Endothelial cell (in vitro differentiated cells): Measurements from ENCODE around the gene RBM15. TPM values are rescaled to one million over a fixed set of nuclear protein-coding genes. Genes with fewer than 3 reads are reported as not detected.

ENCODE experiments used
- DNase-seq: peaks from one replicate; pipeline ENCODE4 v3.0.0; 2021; ENCODE audit warnings: low spot score
- H3K27ac Mint-ChIP-seq: one replicate; pipeline ENCODE4 v1.8.0; 2021; ENCODE audit warnings: mixed read lengths, inconsistent platforms; ENCODE audit not compliant: unreplicated experiment
- H3K27me3 Mint-ChIP-seq: one replicate; pipeline ENCODE4 v1.8.0; 2021; ENCODE audit warnings: mild to moderate bottlenecking, moderate library complexity, mixed read lengths, inconsistent platforms; ENCODE audit not compliant: unreplicated experiment
- H3K36me3 Mint-ChIP-seq: one replicate; pipeline ENCODE4 v1.8.0; 2021; ENCODE audit warnings: mild to moderate bottlenecking, low read depth, mixed read lengths, inconsistent platforms; ENCODE audit not compliant: unreplicated experiment
- H3K4me1 Mint-ChIP-seq: one replicate; pipeline ENCODE4 v1.8.0; 2021; ENCODE audit warnings: mild to moderate bottlenecking, mixed read lengths, inconsistent platforms; ENCODE audit not compliant: unreplicated experiment
- H3K4me3 Mint-ChIP-seq: one replicate; pipeline ENCODE4 v1.8.0; 2021; ENCODE audit warnings: mild to moderate bottlenecking, mixed read lengths, inconsistent platforms; ENCODE audit not compliant: unreplicated experiment
- H3K9me3 Mint-ChIP-seq: one replicate; pipeline ENCODE4 v1.8.0; 2021; ENCODE audit warnings: mixed read lengths, inconsistent platforms; ENCODE audit not compliant: unreplicated experiment
- total RNA-seq: library from RNA; stranded (reverse); fragmentation: NEBNext Ultra II Directional; extraction: Animal tissue kit (Norgen Biotek cat#: 25700); gene quantifications from one replicate; pipeline ENCODE4 v1.2.1, GENCODE V29; 2021; ENCODE audit not compliant: unreplicated experiment
- TF ChIP-seq, protein P1 (sequence below): fragments of 200-600 bp; sonication (generic); IDR thresholded peaks from one replicate; pipeline ENCODE4 v1.5.0; 2021; ENCODE audit warnings: antibody characterized with exemption; ENCODE audit not compliant: unreplicated experiment

Gene RBM15
- total RNA-seq, 1 donor from 2014 or later, result 27.6 TPM

DNA sequence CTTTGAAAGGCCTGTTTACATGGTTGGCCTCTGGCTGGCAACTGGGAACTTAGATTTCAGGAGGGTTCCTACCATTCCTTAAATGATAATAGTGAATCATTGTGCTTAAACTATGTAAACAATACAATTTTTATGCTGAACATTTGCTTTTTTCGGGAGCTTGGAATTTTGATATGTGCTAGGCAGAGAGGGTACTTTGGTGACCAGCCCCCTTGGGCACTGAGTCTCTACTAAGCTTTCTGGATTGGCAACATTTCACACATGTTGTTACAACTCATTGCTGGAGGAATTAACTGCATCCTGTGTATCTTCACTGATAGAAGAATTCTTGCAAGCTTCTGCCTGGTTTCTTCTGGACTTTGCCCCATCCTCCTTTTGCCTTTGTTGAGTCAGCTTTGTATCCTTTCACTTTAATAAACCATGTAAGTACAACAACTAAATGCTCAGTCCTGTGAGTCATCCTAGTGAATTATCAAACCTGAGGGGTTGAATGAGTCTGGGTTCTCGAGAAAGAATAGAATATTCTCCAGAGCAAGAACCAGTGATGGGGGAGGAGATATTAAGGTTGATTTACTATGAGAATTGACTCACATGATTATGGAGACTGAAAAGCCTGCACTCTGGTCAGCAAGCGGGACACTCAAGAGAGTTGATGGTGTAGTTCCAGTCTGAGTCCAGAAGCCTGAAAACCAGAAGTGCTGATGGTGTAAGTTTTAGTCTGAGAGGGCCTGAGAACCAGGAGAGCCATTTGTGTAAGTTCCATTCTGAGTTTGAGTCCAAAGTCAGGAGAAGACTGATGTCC lies 54.7 kb downstream of the RBM15 start:
- TF ChIP-seq, protein P1, sequence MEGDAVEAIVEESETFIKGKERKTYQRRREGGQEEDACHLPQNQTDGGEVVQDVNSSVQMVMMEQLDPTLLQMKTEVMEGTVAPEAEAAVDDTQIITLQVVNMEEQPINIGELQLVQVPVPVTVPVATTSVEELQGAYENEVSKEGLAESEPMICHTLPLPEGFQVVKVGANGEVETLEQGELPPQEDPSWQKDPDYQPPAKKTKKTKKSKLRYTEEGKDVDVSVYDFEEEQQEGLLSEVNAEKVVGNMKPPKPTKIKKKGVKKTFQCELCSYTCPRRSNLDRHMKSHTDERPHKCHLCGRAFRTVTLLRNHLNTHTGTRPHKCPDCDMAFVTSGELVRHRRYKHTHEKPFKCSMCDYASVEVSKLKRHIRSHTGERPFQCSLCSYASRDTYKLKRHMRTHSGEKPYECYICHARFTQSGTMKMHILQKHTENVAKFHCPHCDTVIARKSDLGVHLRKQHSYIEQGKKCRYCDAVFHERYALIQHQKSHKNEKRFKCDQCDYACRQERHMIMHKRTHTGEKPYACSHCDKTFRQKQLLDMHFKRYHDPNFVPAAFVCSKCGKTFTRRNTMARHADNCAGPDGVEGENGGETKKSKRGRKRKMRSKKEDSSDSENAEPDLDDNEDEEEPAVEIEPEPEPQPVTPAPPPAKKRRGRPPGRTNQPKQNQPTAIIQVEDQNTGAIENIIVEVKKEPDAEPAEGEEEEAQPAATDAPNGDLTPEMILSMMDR, result no peak
- Mint-ChIP-seq H3K9me3 (no peaks in the 10 kb centered on the region), H3K36me3 (peaks cover 13% of the 10 kb centered on the region), H3K4me1 (peaks cover 11% of the 10 kb centered on the region), H3K4me3 (no peak overlapping the region), H3K27me3 (no peaks in the 10 kb centered on the region), H3K27ac (no peak overlapping the region)
- no peak for DNase-seq

DNA sequence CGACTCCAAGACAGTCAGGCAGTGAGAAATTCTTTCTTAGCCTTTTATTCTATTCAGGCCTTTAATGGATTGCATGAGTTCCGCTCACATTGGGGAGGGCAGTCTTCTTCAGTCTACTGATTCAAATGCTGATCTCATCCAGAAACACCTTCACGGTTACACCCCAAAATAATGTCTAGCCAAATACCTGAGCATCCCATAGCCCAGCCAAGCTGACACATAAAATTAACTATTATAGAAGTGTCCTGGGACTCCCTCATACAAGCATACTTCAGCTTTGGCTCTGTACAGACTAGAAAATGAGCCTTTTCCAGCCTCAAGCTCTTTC lies 55.3 kb downstream of the RBM15 start:
- no peak overlapping the region for H3K4me3 Mint-ChIP-seq
- TF ChIP-seq, protein P1, result no peak
- H3K9me3 Mint-ChIP-seq, result no peaks in the 10 kb centered on the region
- no peak for DNase-seq
- H3K4me1 Mint-ChIP-seq, result peaks cover 11% of the 10 kb centered on the region
- no peak overlapping the region for H3K27ac Mint-ChIP-seq
- H3K27me3 Mint-ChIP-seq, result no peaks in the 10 kb centered on the region
- peaks cover 13% of the 10 kb centered on the region for H3K36me3 Mint-ChIP-seq

Other genes with a start within 250 kb of the RBM15 start
- not detected for gene UBL4B, start 226.9 kb upstream of the RBM15 start, total RNA-seq
- 46.1 TPM for gene SLC6A17, start 188.9 kb upstream of the RBM15 start, total RNA-seq
- 37.4 TPM for gene KCNC4, start 129.1 kb upstream of the RBM15 start, total RNA-seq
- gene SLC16A4, start 51.6 kb downstream of the RBM15 start, total RNA-seq, result 7.2 TPM
- 135 TPM for gene LAMTOR5, start 68.3 kb downstream of the RBM15 start, total RNA-seq
- gene PROK1, start 111.8 kb downstream of the RBM15 start, total RNA-seq, result not detected
- not detected for gene KCNA10, start 179.8 kb downstream of the RBM15 start, total RNA-seq